B cell (primary cell): ENCODE data around the gene CYTIP. TPM values are rescaled to one million over a fixed set of nuclear protein-coding genes. Genes with fewer than 3 reads are reported as not detected.

Experiments used
- ATAC-seq: fragments of 200-7000 bp; cut with Tn5 transposase; one replicate; pipeline ENCODE4 v1.10.0; 2021; ENCODE audit warnings: low read depth, mild to moderate bottlenecking, moderate number of reproducible peaks, moderate library complexity
- CTCF ChIA-PET: fragments of 350-600 bp; sonication (Branson Sonifier 250); formaldehyde crosslinking; loops from one replicate; lab custom pipeline; 2021; ENCODE audit warnings: antibody characterized with exemption, inconsistent platforms; lab: Charles Lee
- POLR2A ChIA-PET: fragments of 350-600 bp; sonication (Branson Sonifier 250); formaldehyde crosslinking; loops from one replicate; lab custom pipeline; 2021; ENCODE audit warnings: antibody characterized with exemption; lab: Charles Lee
- DNase-seq: peaks from one replicate; pipeline ENCODE4 v3.0.0; 2013
- H2AFZ ChIP-seq: 2 replicates; pipeline ENCODE4 v1.6.1; 2012; ENCODE audit warnings: mild to moderate bottlenecking, low read depth, low read length; ENCODE audit not compliant: insufficient read depth, poor library complexity, severe bottlenecking
- H3K27ac ChIP-seq, 2 donors: 1 replicate in 1 of 2; 2 replicates in 1 of 2; pipeline ENCODE4 v1.5.1; 2012 to 2013; ENCODE audit warnings: low read length in 2 of 2, mild to moderate bottlenecking in 2 of 2, moderate library complexity in 1 of 2
- H3K27me3 ChIP-seq, 4 experiments: fragments of 200-600 bp in 1 of 4; sonication (generic) in 1 of 4; replicated peaks in 1 of 4; 1 replicate in 2 of 4; 2 replicates in 2 of 4; pipeline versions ENCODE4 v1.6.1 to v1.7.0; 2013 to 2016; ENCODE audit warnings: low read length in 3 of 4, mild to moderate bottlenecking in 2 of 4, mixed read lengths in 1 of 4, moderate library complexity in 1 of 4; ENCODE audit not compliant: insufficient read depth in 4 of 4, control insufficient read depth in 3 of 4; ENCODE audit errors: control extremely low read depth in 1 of 4
- H3K36me3 ChIP-seq, 2 experiments: replicated peaks in 1 of 2; 1 replicate in 1 of 2; 2 replicates in 1 of 2; pipeline versions ENCODE4 v1.6.1 to v1.7.1; 2013; ENCODE audit warnings: low read length in 1 of 2; ENCODE audit not compliant: insufficient read depth in 2 of 2, control insufficient read depth in 1 of 2; ENCODE audit errors: control extremely low read depth in 1 of 2, extremely low read depth in 1 of 2
- H3K4me1 ChIP-seq, 2 donors: fragments of 200-600 bp in 1 of 2; sonication (generic) in 1 of 2; 1 replicate in 1 of 2; 2 replicates in 1 of 2; pipeline versions ENCODE4 v1.5.1 to v1.6.1; 2013 to 2017; ENCODE audit warnings: low read length in 2 of 2; ENCODE audit not compliant: control insufficient read depth in 2 of 2, insufficient read depth in 2 of 2
- H3K4me2 ChIP-seq: replicated peaks from 2 replicates; pipeline ENCODE3; 2012; ENCODE audit warnings: mild to moderate bottlenecking, low read depth, low read length; ENCODE audit not compliant: poor library complexity, severe bottlenecking
- H3K4me3 ChIP-seq, 5 experiments: fragments of 200-600 bp in 1 of 5; sonication (generic) in 1 of 5; 1 replicate in 3 of 5; 2 replicates in 2 of 5; pipeline versions ENCODE4 v1.5.1 to v1.7.0; 2011 to 2016; ENCODE audit warnings: low read length in 4 of 5, mild to moderate bottlenecking in 4 of 5, low read depth in 2 of 5, control low read depth in 1 of 5, moderate library complexity in 1 of 5; ENCODE audit not compliant: insufficient read depth in 1 of 5; ENCODE audit errors: control extremely low read depth in 1 of 5, extremely low read depth in 1 of 5
- H3K79me2 ChIP-seq: fragments of 200-600 bp; sonication (generic); one replicate; pipeline ENCODE4 v1.6.0; 2016; ENCODE audit warnings: low read length; ENCODE audit not compliant: control insufficient read depth, insufficient read depth
- H3K9ac ChIP-seq: fragments of 200-600 bp; sonication (generic); 2 replicates; pipeline ENCODE4 v1.6.1; 2017; ENCODE audit warnings: mild to moderate bottlenecking, low read length, moderate library complexity
- H3K9me3 ChIP-seq, 3 donors: one replicate each; pipeline versions ENCODE4 v1.6.1 to v1.7.1; 2013; ENCODE audit warnings: low read length in 2 of 3; ENCODE audit not compliant: control insufficient read depth in 2 of 3, insufficient read depth in 1 of 3; ENCODE audit errors: control extremely low read depth in 1 of 3
- H4K20me1 ChIP-seq: 2 replicates; pipeline ENCODE4 v1.6.0; 2012; ENCODE audit warnings: mild to moderate bottlenecking, low read length; ENCODE audit not compliant: insufficient read depth, control insufficient read depth, poor library complexity, severe bottlenecking
- H3K27ac Mint-ChIP-seq: one replicate; pipeline ENCODE4 v1.8.0; 2021; ENCODE audit warnings: mixed read lengths
- H3K27me3 Mint-ChIP-seq: one replicate; pipeline ENCODE4 v1.8.0; 2021; ENCODE audit warnings: mixed read lengths
- H3K4me1 Mint-ChIP-seq: one replicate; pipeline ENCODE4 v1.8.0; 2021; ENCODE audit warnings: mixed read lengths
- H3K4me3 Mint-ChIP-seq: one replicate; pipeline ENCODE4 v1.8.0; 2021; ENCODE audit warnings: mixed read lengths
- H3K9me3 Mint-ChIP-seq: one replicate; pipeline ENCODE4 v1.8.0; 2022; ENCODE audit warnings: mixed read lengths; ENCODE audit not compliant: insufficient read depth
- CTCF ChIP-seq: fragments of 200-600 bp; IDR thresholded peaks from one replicate; pipeline ENCODE4 v1.8.0; 2022; ENCODE audit warnings: antibody characterized with exemption, mild to moderate bottlenecking
- EZH2 ChIP-seq: IDR thresholded peaks from 2 replicates; pipeline ENCODE4 v1.6.1; 2012; ENCODE audit warnings: borderline replicate concordance, low read depth, mild to moderate bottlenecking, moderate library complexity, low read length; ENCODE audit not compliant: insufficient read depth, poor library complexity, severe bottlenecking
- WGBS: methylation state at CpG from one replicate; pipeline ENCODE4 v1.1.5; 2013; ENCODE audit warnings: missing lambda C conversion rate; ENCODE audit not compliant: insufficient coverage; 5-methylcytosine and 5-hydroxymethylcytosine counted together
- intact Hi-C: fragments of 100-400 bp; cut with micrococcal nuclease; formaldehyde crosslinking; loops from one replicate; pipeline ENCODE4 v1.10.0; 2022
- polyA plus RNA-seq: library from polyadenylated mRNA; depleted of rRNA; stranded (reverse); fragments of >200 nt; gene quantifications from 2 replicates; pipeline ENCODE4 v1.2.3, GENCODE V29; 2012
- total RNA-seq, 2 donors: library from RNA; stranded (reverse); fragments of 120-200 nt in 1 of 2; gene quantifications; 1 replicate in 1 of 2; 2 replicates in 1 of 2; pipeline versions ENCODE4 v1.2.3 to v1.2.4, GENCODE V29; 2013 to 2022

CYTIP gene
- total and polyA plus RNA-seq, 2 donors (not counting 1 experiment from before 2014, with no cell fraction given) = 73.0 to 327 TPM

- no peak overlapping the region for H3K4me3 ChIP-seq
- WGBS = no CpG with 5 or more reads among the region's 3 CpGs
- CTCF ChIA-PET = interaction anchor here (0.9 to 5.2 kb wide), 8 partner anchors 8 to 119 kb away, joined by 3 to 56 read pairs (median 10); partner anchors contain the start of gene ERMN
- peak overlapping the region; percentile 42 for H3K4me3 Mint-ChIP-seq
- POLR2A ChIA-PET = interaction anchor here (2.2 to 3.4 kb wide), 2 partner anchors 11 to 18 kb away, joined by 10 to 27 read pairs; no protein-coding TSS in a partner anchor
- H3K9me3 Mint-ChIP-seq = no peaks in the 10 kb centered on the region
- no peaks in the 10 kb centered on the region for H3K27me3 ChIP-seq
- DNase-seq = no peak
- peak overlapping the region in 1 of 2 donors; percentile 88 for H3K27ac ChIP-seq
- H4K20me1 ChIP-seq = no peaks in the 10 kb centered on the region
- no peak overlapping the region for H3K9ac ChIP-seq
- peaks cover 1 to 90% of the 10 kb centered on the region in 2 experiments for H3K36me3 ChIP-seq
- intact Hi-C loops = loop anchor here (1.0 to 2.0 kb wide), 3 partner anchors 18 to 95 kb away; no protein-coding TSS in a partner anchor
- no peak for ATAC-seq
- peaks cover 59% of the 10 kb centered on the region for H3K79me2 ChIP-seq
- no peak overlapping the region for H2AFZ ChIP-seq
- H3K4me1 ChIP-seq = peaks cover 51 to 55% of the 10 kb centered on the region in 2 donors
- peaks cover 57% of the 10 kb centered on the region for H3K4me1 Mint-ChIP-seq
- no peaks in the 10 kb centered on the region for H3K27me3 Mint-ChIP-seq
- peak overlapping the region; percentile 94 for H3K27ac Mint-ChIP-seq
- H3K4me2 ChIP-seq = no peak overlapping the region
- no peak for TF ChIP-seq CTCF
- TF ChIP-seq EZH2 = no peak
- H3K9me3 ChIP-seq = peaks cover 3 to 11% (median 6%) of the 10 kb centered on the region in 3 donors
Measured at GRCh38 chr2:157421964-157422363, 21.9 kb downstream of the CYTIP start.

GRCh38 chr2:157421331-157421944 lies 22.5 kb downstream of the CYTIP start:
- Histone ChIP-seq H3K27ac (peak overlapping the region; percentile 58 to 88), H3K79me2 (peaks cover 54% of the 10 kb centered on the region), H3K9ac (peak overlapping the region; percentile 16), H3K4me1 (peaks cover 49 to 53% of the 10 kb centered on the region in 2 donors), H3K4me3 (no peak overlapping the region), H2AFZ (no peak overlapping the region), H3K36me3 (peaks cover 0 to 90% of the 10 kb centered on the region in 2 experiments), H3K4me2 (peak overlapping the region; percentile 50), H4K20me1 (no peaks in the 10 kb centered on the region), H3K27me3 (no peaks in the 10 kb centered on the region), H3K9me3 (peaks cover 3 to 6% (median 6%) of the 10 kb centered on the region in 3 donors)
- TF ChIP-seq EZH2 (no peak), CTCF (no peak)
- POLR2A ChIA-PET = interaction anchor here (0.9 to 3.4 kb wide), 5 partner anchors 10 to 22 kb away, joined by 3 to 27 read pairs (median 5); no protein-coding TSS in a partner anchor
- intact Hi-C loops = loop anchor here (1.0 to 2.0 kb wide), 3 partner anchors 17 to 95 kb away; no protein-coding TSS in a partner anchor
- H3K4me1 Mint-ChIP-seq = peaks cover 56% of the 10 kb centered on the region
- no peaks in the 10 kb centered on the region for H3K27me3 Mint-ChIP-seq
- no CpG with 5 or more reads among the region's 2 CpGs for WGBS
- CTCF ChIA-PET = interaction anchor here (0.7 to 5.2 kb wide), 14 partner anchors 8 to 413 kb away, joined by 3 to 56 read pairs (median 4); partner anchors contain the start of genes CYTIP and ERMN
- peak overlapping the region; percentile 94 for H3K27ac Mint-ChIP-seq
- DNase-seq = no peak
- peak overlapping the region; percentile 43 for H3K4me3 Mint-ChIP-seq
- no peaks in the 10 kb centered on the region for H3K9me3 Mint-ChIP-seq
- no peak for ATAC-seq
